ENCODE results near the gene ARID1B.

- no peak for TF ChIP-seq GATA3 (IDR thresholded peaks at IDR 0.05; ENCODE audit: low read depth, low read length)
- no peak for TF ChIP-seq GATA2 (IDR thresholded peaks at IDR 0.05; ENCODE audit: low read depth, low read length)
Measured at GRCh38 chr6:156771761-156772160, 5.4 kb upstream of the ARID1B start.
